ENCODE data around the gene DNAJC3.

DNA sequence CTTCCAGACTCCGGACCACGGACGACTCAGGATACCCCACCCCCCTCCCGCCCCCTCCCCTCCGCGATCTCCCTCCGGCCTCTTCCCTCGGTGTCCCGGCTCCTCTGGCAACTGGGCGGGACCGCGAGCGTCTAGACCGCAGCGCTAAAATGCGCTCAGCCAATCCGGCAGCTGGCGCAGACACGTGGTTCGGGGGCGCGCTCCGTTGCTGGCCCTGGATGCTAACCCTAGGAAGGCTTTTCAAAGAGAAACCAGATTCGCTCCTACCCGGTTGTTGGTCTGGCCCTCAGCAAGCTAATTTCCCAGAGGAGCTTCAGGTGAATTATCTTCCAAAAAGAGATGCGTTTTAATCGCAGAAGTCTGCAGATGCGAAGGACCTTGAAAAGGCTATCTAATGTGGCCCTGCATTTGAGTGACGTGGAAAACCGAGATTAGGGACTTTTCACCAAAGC lies 32.3 kb upstream of the DNAJC3 start, which contains the start of gene DZIP1:
- TF ChIP-seq, protein P1, sequence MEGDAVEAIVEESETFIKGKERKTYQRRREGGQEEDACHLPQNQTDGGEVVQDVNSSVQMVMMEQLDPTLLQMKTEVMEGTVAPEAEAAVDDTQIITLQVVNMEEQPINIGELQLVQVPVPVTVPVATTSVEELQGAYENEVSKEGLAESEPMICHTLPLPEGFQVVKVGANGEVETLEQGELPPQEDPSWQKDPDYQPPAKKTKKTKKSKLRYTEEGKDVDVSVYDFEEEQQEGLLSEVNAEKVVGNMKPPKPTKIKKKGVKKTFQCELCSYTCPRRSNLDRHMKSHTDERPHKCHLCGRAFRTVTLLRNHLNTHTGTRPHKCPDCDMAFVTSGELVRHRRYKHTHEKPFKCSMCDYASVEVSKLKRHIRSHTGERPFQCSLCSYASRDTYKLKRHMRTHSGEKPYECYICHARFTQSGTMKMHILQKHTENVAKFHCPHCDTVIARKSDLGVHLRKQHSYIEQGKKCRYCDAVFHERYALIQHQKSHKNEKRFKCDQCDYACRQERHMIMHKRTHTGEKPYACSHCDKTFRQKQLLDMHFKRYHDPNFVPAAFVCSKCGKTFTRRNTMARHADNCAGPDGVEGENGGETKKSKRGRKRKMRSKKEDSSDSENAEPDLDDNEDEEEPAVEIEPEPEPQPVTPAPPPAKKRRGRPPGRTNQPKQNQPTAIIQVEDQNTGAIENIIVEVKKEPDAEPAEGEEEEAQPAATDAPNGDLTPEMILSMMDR (optimal IDR thresholded peaks at IDR 0.05 in 1 of 3, IDR thresholded peaks at IDR 0.05 in 1 of 3, conservative IDR thresholded peaks at IDR 0.05 in 1 of 3; ENCODE audit: extremely low read depth in 1 of 3, insufficient read depth in 2 of 3, low read length in 3 of 3), result no peak
- no peak for TF ChIP-seq EZH2 (IDR thresholded peaks at IDR 0.05; ENCODE audit: low read length)
